Measurements from ENCODE around the gene RCSD1.

DNA sequence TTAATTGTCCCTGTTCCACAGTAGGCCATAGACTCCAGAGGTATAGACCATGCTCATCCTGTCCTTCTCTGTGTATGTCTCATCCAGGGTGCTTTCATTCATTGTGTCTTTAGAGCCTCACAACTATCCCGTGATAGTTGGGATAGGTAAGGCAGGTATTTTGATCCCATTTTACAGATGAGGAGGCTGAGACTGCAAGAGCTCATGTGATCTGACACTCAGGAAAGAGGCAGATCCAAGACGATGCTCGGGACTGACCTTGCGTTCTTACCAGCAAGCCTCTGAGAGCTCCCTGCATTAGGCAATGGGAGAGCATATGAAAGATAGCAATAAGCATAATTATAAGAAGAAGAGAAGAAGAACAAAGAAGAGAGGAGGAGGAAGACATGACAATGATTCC is 42.8 kb downstream of the RCSD1 start:
- TF ChIP-seq EZH2phosphoT487 (IDR thresholded peaks at IDR 0.05; ENCODE audit: borderline replicate concordance) = no peak
- TF ChIP-seq, protein P1, sequence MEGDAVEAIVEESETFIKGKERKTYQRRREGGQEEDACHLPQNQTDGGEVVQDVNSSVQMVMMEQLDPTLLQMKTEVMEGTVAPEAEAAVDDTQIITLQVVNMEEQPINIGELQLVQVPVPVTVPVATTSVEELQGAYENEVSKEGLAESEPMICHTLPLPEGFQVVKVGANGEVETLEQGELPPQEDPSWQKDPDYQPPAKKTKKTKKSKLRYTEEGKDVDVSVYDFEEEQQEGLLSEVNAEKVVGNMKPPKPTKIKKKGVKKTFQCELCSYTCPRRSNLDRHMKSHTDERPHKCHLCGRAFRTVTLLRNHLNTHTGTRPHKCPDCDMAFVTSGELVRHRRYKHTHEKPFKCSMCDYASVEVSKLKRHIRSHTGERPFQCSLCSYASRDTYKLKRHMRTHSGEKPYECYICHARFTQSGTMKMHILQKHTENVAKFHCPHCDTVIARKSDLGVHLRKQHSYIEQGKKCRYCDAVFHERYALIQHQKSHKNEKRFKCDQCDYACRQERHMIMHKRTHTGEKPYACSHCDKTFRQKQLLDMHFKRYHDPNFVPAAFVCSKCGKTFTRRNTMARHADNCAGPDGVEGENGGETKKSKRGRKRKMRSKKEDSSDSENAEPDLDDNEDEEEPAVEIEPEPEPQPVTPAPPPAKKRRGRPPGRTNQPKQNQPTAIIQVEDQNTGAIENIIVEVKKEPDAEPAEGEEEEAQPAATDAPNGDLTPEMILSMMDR (conservative IDR thresholded peaks at IDR 0.05; ENCODE audit: low read length) = no peak
